Thoracic aorta (tissue), 2 donors: ENCODE results near the gene SCNN1G. TPM values are rescaled to one million over a fixed set of nuclear protein-coding genes. Genes with fewer than 3 reads are reported as not detected.

Source experiments
- ATAC-seq: fragments of 150-250 bp; one replicate; pipeline ENCODE4 v1.8.0; 2017; ENCODE audit warnings: low read depth; ENCODE audit not compliant: insufficient number of reproducible peaks, low FRiP score
- DNase-seq: peaks from one replicate; pipeline ENCODE4 v3.0.0-alpha.2; 2020; ENCODE audit warnings: low spot score
- H3K27ac ChIP-seq, 2 donors: fragments of 200-600 bp; sonication (generic); 1 replicate in 1 of 2; 2 replicates in 1 of 2; pipeline ENCODE4 v1.5.1; 2016; ENCODE audit warnings: mild to moderate bottlenecking in 2 of 2, moderate library complexity in 2 of 2
- H3K27me3 ChIP-seq: fragments of 200-600 bp; sonication (generic); replicated peaks from 2 replicates; pipeline ENCODE4 v1.6.0; 2016; ENCODE audit warnings: mild to moderate bottlenecking; ENCODE audit not compliant: insufficient read depth
- H3K36me3 ChIP-seq: fragments of 200-600 bp; sonication (generic); one replicate; pipeline ENCODE4 v1.5.1; 2016
- H3K4me1 ChIP-seq, 2 donors: fragments of 200-600 bp; sonication (generic); 1 replicate in 1 of 2; 2 replicates in 1 of 2; pipeline versions ENCODE4 v1.5.1 to v1.6.0; 2016; ENCODE audit warnings: low read depth in 2 of 2, mild to moderate bottlenecking in 1 of 2; ENCODE audit not compliant: control insufficient read depth in 1 of 2
- H3K4me3 ChIP-seq: fragments of 200-600 bp; sonication (generic); 2 replicates; pipeline ENCODE4 v1.5.1; 2016; ENCODE audit warnings: mild to moderate bottlenecking
- H3K9me3 ChIP-seq: fragments of 200-600 bp; sonication (generic); 2 replicates; pipeline ENCODE4 v1.5.1; 2016
- total RNA-seq, 2 donors: library from RNA; depleted of rRNA; stranded (reverse); fragments of >200 nt; gene quantifications; one replicate each; pipeline versions ENCODE4 v1.1.0 to v1.2.3, GENCODE V29; 2016
- TF ChIP-seq, protein P1 (sequence below): fragments of 200-600 bp; sonication (generic); IDR thresholded peaks from one replicate; pipeline ENCODE4 v1.5.1; 2019; ENCODE audit warnings: antibody characterized with exemption

SCNN1G gene
- total RNA-seq, 2 donors from 2014 or later, result not detected

DNA sequence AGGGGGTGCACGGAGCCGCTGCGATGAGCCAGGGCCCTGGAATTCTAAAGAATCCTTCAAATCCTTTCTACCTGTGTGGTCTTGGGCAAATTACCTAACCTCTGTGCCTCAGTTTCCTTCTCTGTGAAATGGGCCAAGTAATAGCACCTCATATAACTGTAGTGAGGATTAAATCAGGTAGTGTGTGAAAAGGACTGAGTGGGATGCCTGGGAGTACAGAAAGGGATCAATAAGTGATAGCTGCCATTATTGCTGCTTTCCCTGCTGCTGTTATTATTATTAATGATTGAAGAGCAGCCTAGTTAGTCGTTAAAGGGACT, 958 bp downstream of the SCNN1G start:
- TF ChIP-seq, protein P1, sequence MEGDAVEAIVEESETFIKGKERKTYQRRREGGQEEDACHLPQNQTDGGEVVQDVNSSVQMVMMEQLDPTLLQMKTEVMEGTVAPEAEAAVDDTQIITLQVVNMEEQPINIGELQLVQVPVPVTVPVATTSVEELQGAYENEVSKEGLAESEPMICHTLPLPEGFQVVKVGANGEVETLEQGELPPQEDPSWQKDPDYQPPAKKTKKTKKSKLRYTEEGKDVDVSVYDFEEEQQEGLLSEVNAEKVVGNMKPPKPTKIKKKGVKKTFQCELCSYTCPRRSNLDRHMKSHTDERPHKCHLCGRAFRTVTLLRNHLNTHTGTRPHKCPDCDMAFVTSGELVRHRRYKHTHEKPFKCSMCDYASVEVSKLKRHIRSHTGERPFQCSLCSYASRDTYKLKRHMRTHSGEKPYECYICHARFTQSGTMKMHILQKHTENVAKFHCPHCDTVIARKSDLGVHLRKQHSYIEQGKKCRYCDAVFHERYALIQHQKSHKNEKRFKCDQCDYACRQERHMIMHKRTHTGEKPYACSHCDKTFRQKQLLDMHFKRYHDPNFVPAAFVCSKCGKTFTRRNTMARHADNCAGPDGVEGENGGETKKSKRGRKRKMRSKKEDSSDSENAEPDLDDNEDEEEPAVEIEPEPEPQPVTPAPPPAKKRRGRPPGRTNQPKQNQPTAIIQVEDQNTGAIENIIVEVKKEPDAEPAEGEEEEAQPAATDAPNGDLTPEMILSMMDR, result no peak
- no peaks in the 10 kb centered on the region for H3K9me3 ChIP-seq
- peaks cover 10 to 28% of the 10 kb centered on the region in 2 donors for H3K4me1 ChIP-seq
- peaks cover 16% of the 10 kb centered on the region for H3K27me3 ChIP-seq
- DNase-seq (no peak), ATAC-seq (no peak)
- H3K36me3 ChIP-seq, result no peaks in the 10 kb centered on the region
- no peak overlapping the region for H3K27ac ChIP-seq
- no peak overlapping the region for H3K4me3 ChIP-seq

DNA sequence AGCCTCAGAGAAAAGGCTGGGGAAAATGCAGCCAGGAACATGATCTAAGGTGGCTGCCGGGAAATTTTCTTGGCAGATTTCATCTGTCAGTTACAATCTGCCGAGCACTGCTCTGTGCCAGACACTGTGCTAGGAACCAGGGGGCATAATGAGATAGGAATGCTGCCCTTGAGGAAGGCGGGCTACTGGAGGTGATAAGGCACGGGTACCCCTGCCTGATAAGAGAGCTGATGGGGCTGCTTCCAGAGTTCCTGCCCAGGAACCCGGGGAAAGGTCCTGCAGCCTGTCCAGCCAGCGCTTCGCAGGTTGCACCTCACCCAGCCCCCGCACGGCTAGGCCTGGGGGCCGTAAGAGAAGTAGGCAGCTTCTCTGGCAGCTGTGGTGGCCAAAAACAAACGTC, 3.1 kb downstream of the SCNN1G start:
- ATAC-seq (no peak), DNase-seq (no peak)
- no peaks in the 10 kb centered on the region for H3K36me3 ChIP-seq
- H3K4me1 ChIP-seq, result peaks cover 10 to 28% of the 10 kb centered on the region in 2 donors
- no peaks in the 10 kb centered on the region for H3K9me3 ChIP-seq
- H3K4me3 ChIP-seq, result no peak overlapping the region
- TF ChIP-seq, protein P1, result no peak
- peaks cover 16% of the 10 kb centered on the region for H3K27me3 ChIP-seq
- H3K27ac ChIP-seq, result no peak overlapping the region

DNA sequence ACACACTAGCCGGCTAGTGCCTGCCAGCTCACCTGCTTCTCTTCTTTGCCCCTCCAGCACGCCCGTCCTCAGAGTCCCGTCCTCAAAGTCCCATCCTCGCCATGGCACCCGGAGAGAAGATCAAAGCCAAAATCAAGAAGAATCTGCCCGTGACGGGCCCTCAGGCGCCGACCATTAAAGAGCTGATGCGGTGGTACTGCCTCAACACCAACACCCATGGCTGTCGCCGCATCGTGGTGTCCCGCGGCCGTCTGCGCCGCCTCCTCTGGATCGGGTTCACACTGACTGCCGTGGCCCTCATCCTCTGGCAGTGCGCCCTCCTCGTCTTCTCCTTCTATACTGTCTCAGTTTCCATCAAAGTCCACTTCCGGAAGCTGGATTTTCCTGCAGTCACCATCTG, 3.6 kb downstream of the SCNN1G start:
- Histone ChIP-seq H3K9me3 (no peaks in the 10 kb centered on the region), H3K4me3 (no peak overlapping the region), H3K27ac (no peak overlapping the region), H3K36me3 (no peaks in the 10 kb centered on the region), H3K4me1 (peaks cover 10 to 28% of the 10 kb centered on the region in 2 donors), H3K27me3 (peaks cover 16% of the 10 kb centered on the region)
- no peak for DNase-seq
- TF ChIP-seq, protein P1, result no peak
- ATAC-seq, result no peak

DNA sequence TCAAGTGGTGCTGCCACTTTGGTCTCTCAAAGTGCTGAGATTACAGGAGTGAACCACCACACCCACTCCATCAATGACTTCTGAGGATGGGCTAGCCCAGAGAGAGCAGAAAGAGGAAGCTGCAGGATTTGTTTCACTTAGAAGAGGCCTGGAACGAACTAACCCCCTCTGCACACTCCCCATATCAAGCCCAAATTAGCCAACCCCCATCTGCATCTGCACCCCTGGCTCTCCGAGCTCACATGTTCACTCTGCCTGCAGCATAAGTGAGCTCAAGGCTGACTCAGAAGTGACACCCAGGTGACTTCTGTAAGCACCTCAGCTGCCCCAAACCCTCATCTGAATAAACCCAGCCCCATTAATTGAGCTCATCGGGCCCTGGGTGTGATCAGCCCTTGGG, 4.8 kb downstream of the SCNN1G start:
- DNase-seq (no peak), ATAC-seq (no peak)
- Histone ChIP-seq H3K9me3 (no peaks in the 10 kb centered on the region), H3K27me3 (peaks cover 16% of the 10 kb centered on the region), H3K4me3 (no peak overlapping the region), H3K36me3 (no peaks in the 10 kb centered on the region), H3K4me1 (peaks cover 8 to 24% of the 10 kb centered on the region in 2 donors), H3K27ac (no peak overlapping the region)
- TF ChIP-seq, protein P1, result no peak

DNA sequence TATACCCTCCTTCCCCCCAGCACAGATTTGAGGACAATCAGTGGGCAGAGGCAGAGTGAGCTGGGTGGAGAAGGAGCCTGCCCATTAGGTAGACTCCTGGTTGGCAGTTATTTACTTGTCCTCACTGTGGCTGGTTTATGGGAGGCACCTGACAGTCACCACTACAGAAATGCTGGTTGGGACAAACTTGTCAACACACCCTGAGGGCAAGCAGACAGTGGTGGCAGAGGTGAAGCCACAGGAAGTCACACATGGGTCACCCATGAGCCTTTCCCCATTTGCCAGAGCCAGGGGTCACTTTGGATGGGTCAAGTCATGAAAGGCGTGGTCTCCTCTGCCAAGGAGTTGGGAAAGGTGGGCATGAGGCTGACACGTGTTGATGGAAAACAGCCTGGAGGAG, 6.4 kb downstream of the SCNN1G start:
- H3K4me3 ChIP-seq, result no peak overlapping the region
- TF ChIP-seq, protein P1, result no peak
- peaks cover 0 to 13% of the 10 kb centered on the region in 2 donors for H3K4me1 ChIP-seq
- DNase-seq (no peak), ATAC-seq (no peak)
- H3K36me3 ChIP-seq, result no peaks in the 10 kb centered on the region
- no peak overlapping the region for H3K27ac ChIP-seq
- H3K27me3 ChIP-seq, result peaks cover 2% of the 10 kb centered on the region
- H3K9me3 ChIP-seq, result no peaks in the 10 kb centered on the region
